B cell (primary cell): ENCODE data around the gene ZSWIM4. TPM values are rescaled to one million over a fixed set of nuclear protein-coding genes. Genes with fewer than 3 reads are reported as not detected.

Source experiments
- ATAC-seq: fragments of 200-7000 bp; cut with Tn5 transposase; one replicate; pipeline ENCODE4 v1.10.0; 2021; ENCODE audit warnings: low read depth, mild to moderate bottlenecking, moderate number of reproducible peaks, moderate library complexity
- CTCF ChIA-PET: fragments of 350-600 bp; sonication (Branson Sonifier 250); formaldehyde crosslinking; loops from one replicate; lab custom pipeline; 2021; ENCODE audit warnings: antibody characterized with exemption, inconsistent platforms; lab: Charles Lee
- POLR2A ChIA-PET: fragments of 350-600 bp; sonication (Branson Sonifier 250); formaldehyde crosslinking; loops from one replicate; lab custom pipeline; 2021; ENCODE audit warnings: antibody characterized with exemption; lab: Charles Lee
- DNase-seq: peaks from one replicate; pipeline ENCODE4 v3.0.0; 2013
- H2AFZ ChIP-seq: 2 replicates; pipeline ENCODE4 v1.6.1; 2012; ENCODE audit warnings: mild to moderate bottlenecking, low read depth, low read length; ENCODE audit not compliant: insufficient read depth, poor library complexity, severe bottlenecking
- H3K27ac ChIP-seq, 2 donors: 1 replicate in 1 of 2; 2 replicates in 1 of 2; pipeline ENCODE4 v1.5.1; 2012 to 2013; ENCODE audit warnings: low read length in 2 of 2, mild to moderate bottlenecking in 2 of 2, moderate library complexity in 1 of 2
- H3K27me3 ChIP-seq, 4 experiments: fragments of 200-600 bp in 1 of 4; sonication (generic) in 1 of 4; replicated peaks in 1 of 4; 1 replicate in 2 of 4; 2 replicates in 2 of 4; pipeline versions ENCODE4 v1.6.1 to v1.7.0; 2013 to 2016; ENCODE audit warnings: low read length in 3 of 4, mild to moderate bottlenecking in 2 of 4, mixed read lengths in 1 of 4, moderate library complexity in 1 of 4; ENCODE audit not compliant: insufficient read depth in 4 of 4, control insufficient read depth in 3 of 4; ENCODE audit errors: control extremely low read depth in 1 of 4
- H3K36me3 ChIP-seq, 2 experiments: replicated peaks in 1 of 2; 1 replicate in 1 of 2; 2 replicates in 1 of 2; pipeline versions ENCODE4 v1.6.1 to v1.7.1; 2013; ENCODE audit warnings: low read length in 1 of 2; ENCODE audit not compliant: insufficient read depth in 2 of 2, control insufficient read depth in 1 of 2; ENCODE audit errors: control extremely low read depth in 1 of 2, extremely low read depth in 1 of 2
- H3K4me1 ChIP-seq, 2 donors: fragments of 200-600 bp in 1 of 2; sonication (generic) in 1 of 2; 1 replicate in 1 of 2; 2 replicates in 1 of 2; pipeline versions ENCODE4 v1.5.1 to v1.6.1; 2013 to 2017; ENCODE audit warnings: low read length in 2 of 2; ENCODE audit not compliant: control insufficient read depth in 2 of 2, insufficient read depth in 2 of 2
- H3K4me2 ChIP-seq: replicated peaks from 2 replicates; pipeline ENCODE3; 2012; ENCODE audit warnings: mild to moderate bottlenecking, low read depth, low read length; ENCODE audit not compliant: poor library complexity, severe bottlenecking
- H3K4me3 ChIP-seq, 5 experiments: fragments of 200-600 bp in 1 of 5; sonication (generic) in 1 of 5; 1 replicate in 3 of 5; 2 replicates in 2 of 5; pipeline versions ENCODE4 v1.5.1 to v1.7.0; 2011 to 2016; ENCODE audit warnings: low read length in 4 of 5, mild to moderate bottlenecking in 4 of 5, low read depth in 2 of 5, control low read depth in 1 of 5, moderate library complexity in 1 of 5; ENCODE audit not compliant: insufficient read depth in 1 of 5; ENCODE audit errors: control extremely low read depth in 1 of 5, extremely low read depth in 1 of 5
- H3K79me2 ChIP-seq: fragments of 200-600 bp; sonication (generic); one replicate; pipeline ENCODE4 v1.6.0; 2016; ENCODE audit warnings: low read length; ENCODE audit not compliant: control insufficient read depth, insufficient read depth
- H3K9ac ChIP-seq: fragments of 200-600 bp; sonication (generic); 2 replicates; pipeline ENCODE4 v1.6.1; 2017; ENCODE audit warnings: mild to moderate bottlenecking, low read length, moderate library complexity
- H3K9me3 ChIP-seq, 3 donors: one replicate each; pipeline versions ENCODE4 v1.6.1 to v1.7.1; 2013; ENCODE audit warnings: low read length in 2 of 3; ENCODE audit not compliant: control insufficient read depth in 2 of 3, insufficient read depth in 1 of 3; ENCODE audit errors: control extremely low read depth in 1 of 3
- H4K20me1 ChIP-seq: 2 replicates; pipeline ENCODE4 v1.6.0; 2012; ENCODE audit warnings: mild to moderate bottlenecking, low read length; ENCODE audit not compliant: insufficient read depth, control insufficient read depth, poor library complexity, severe bottlenecking
- H3K27ac Mint-ChIP-seq: one replicate; pipeline ENCODE4 v1.8.0; 2021; ENCODE audit warnings: mixed read lengths
- H3K27me3 Mint-ChIP-seq: one replicate; pipeline ENCODE4 v1.8.0; 2021; ENCODE audit warnings: mixed read lengths
- H3K4me1 Mint-ChIP-seq: one replicate; pipeline ENCODE4 v1.8.0; 2021; ENCODE audit warnings: mixed read lengths
- H3K4me3 Mint-ChIP-seq: one replicate; pipeline ENCODE4 v1.8.0; 2021; ENCODE audit warnings: mixed read lengths
- H3K9me3 Mint-ChIP-seq: one replicate; pipeline ENCODE4 v1.8.0; 2022; ENCODE audit warnings: mixed read lengths; ENCODE audit not compliant: insufficient read depth
- EZH2 ChIP-seq: IDR thresholded peaks from 2 replicates; pipeline ENCODE4 v1.6.1; 2012; ENCODE audit warnings: borderline replicate concordance, low read depth, mild to moderate bottlenecking, moderate library complexity, low read length; ENCODE audit not compliant: insufficient read depth, poor library complexity, severe bottlenecking
- WGBS: methylation state at CpG from one replicate; pipeline ENCODE4 v1.1.5; 2013; ENCODE audit warnings: missing lambda C conversion rate; ENCODE audit not compliant: insufficient coverage; 5-methylcytosine and 5-hydroxymethylcytosine counted together
- intact Hi-C: fragments of 100-400 bp; cut with micrococcal nuclease; formaldehyde crosslinking; loops from one replicate; pipeline ENCODE4 v1.10.0; 2022
- polyA plus RNA-seq: library from polyadenylated mRNA; depleted of rRNA; stranded (reverse); fragments of >200 nt; gene quantifications from 2 replicates; pipeline ENCODE4 v1.2.3, GENCODE V29; 2012
- total RNA-seq, 2 donors: library from RNA; stranded (reverse); fragments of 120-200 nt in 1 of 2; gene quantifications; 1 replicate in 1 of 2; 2 replicates in 1 of 2; pipeline versions ENCODE4 v1.2.3 to v1.2.4, GENCODE V29; 2013 to 2022
- TF ChIP-seq, protein P1 (sequence below): fragments of 200-600 bp; IDR thresholded peaks from one replicate; pipeline ENCODE4 v1.8.0; 2022; ENCODE audit warnings: antibody characterized with exemption, mild to moderate bottlenecking

ZSWIM4 gene
- total and polyA plus RNA-seq, 2 donors (not counting 1 experiment from before 2014, with no cell fraction given), result 2.6 to 10.6 TPM

DNA sequence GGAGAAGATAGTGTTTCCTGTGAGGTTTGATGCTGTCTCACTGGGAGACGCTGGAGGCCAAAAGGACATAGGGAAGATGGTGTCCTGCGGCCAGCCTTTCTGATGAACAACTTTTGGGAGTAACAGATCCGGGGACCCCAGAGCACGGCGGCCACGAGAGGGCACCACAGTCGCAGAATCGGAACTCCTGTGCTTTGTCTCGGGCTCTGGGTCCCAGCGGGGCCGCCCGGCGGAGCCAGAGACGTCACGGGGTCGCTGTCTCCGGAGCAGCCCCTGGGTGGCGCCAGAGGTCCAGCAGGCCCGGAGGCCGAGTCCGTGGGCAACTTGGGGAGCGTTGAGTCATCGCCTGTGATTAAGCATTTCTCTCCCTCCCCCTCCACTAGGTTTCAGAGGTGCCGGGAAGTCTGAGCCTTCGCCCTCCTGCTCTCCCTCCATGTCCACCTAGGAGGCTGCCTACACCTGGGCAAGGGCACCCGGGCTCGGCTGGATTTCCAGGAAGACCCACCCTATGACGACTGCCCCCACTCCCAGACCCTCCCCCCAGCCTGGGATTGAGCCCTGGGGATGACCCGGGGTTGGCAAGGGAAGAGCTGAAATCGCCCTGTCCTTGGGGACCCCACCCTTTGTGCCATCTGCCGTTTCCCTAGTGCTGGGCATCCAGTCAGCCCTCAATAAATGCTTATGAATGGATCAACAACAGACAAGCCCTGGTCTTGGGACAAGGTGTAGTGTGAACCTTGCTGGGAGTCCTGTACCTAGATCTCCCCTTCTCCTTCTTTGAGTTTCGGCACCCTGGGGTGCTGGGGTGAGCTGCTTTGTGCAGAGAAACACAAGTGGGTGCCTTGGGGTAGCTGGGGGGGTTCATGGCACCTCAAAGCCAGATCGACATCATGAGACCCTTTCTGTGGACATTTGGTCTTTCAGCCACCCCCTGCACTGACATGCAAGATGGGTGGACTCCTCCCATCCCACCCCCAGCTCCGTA is 85.1 kb downstream of the ZSWIM4 start:
- WGBS, result under 1% methylated on average over 30 of the region's 34 CpGs
- Mint-ChIP-seq H3K4me1 (peaks cover 25% of the 10 kb centered on the region), H3K4me3 (peak overlapping the region; percentile 37), H3K27me3 (no peaks in the 10 kb centered on the region), H3K9me3 (no peaks in the 10 kb centered on the region), H3K27ac (peak overlapping the region; percentile 61)
- H3K36me3 ChIP-seq, result no peaks in the 10 kb centered on the region
- peak overlapping the region; percentile 73 for H3K4me2 ChIP-seq
- H3K79me2 ChIP-seq, result no peaks in the 10 kb centered on the region
- H3K9ac ChIP-seq, result peak overlapping the region; percentile 36
- peak overlapping the region; percentile 31 for H2AFZ ChIP-seq
- intact Hi-C loops, result loop anchor here (1.0 kb wide), 8 partner anchors 26 to 606 kb away; partner anchors contain the start of genes ASF1B, BRME1, CC2D1A and PRKACA
- H3K4me3 ChIP-seq, result peak overlapping the region in 3 of 5 experiments; percentile 12 to 27 (median 27)
- ATAC-seq (peak; percentile 98), DNase-seq (peak; percentile 96)
- H3K27me3 ChIP-seq, result peaks cover 0 to 3% (median 0%) of the 10 kb centered on the region in 4 experiments
- TF ChIP-seq, protein P1, sequence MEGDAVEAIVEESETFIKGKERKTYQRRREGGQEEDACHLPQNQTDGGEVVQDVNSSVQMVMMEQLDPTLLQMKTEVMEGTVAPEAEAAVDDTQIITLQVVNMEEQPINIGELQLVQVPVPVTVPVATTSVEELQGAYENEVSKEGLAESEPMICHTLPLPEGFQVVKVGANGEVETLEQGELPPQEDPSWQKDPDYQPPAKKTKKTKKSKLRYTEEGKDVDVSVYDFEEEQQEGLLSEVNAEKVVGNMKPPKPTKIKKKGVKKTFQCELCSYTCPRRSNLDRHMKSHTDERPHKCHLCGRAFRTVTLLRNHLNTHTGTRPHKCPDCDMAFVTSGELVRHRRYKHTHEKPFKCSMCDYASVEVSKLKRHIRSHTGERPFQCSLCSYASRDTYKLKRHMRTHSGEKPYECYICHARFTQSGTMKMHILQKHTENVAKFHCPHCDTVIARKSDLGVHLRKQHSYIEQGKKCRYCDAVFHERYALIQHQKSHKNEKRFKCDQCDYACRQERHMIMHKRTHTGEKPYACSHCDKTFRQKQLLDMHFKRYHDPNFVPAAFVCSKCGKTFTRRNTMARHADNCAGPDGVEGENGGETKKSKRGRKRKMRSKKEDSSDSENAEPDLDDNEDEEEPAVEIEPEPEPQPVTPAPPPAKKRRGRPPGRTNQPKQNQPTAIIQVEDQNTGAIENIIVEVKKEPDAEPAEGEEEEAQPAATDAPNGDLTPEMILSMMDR, result peak; percentile 99
- TF ChIP-seq EZH2, result no peak
- H3K27ac ChIP-seq, result no peak overlapping the region
- no peaks in the 10 kb centered on the region for H3K9me3 ChIP-seq
- CTCF ChIA-PET, result interaction anchor here (0.6 to 9.3 kb wide), 29 partner anchors 10 to 468 kb away, joined by 3 to 92 read pairs (median 4); partner anchors contain the start of genes ASF1B, DCAF15, IL27RA and MISP3
- no peaks in the 10 kb centered on the region for H4K20me1 ChIP-seq
- H3K4me1 ChIP-seq, result peaks cover 26 to 34% of the 10 kb centered on the region in 2 donors
- POLR2A ChIA-PET, result interaction anchor here (0.6 to 2.3 kb wide), 3 partner anchors 119 to 848 kb away, joined by 3 to 6 read pairs (median 4); partner anchors contain the start of gene RFX1
